ENCODE results near the gene LRRN2. TPM values are rescaled to one million over a fixed set of nuclear protein-coding genes. Genes with fewer than 3 reads are reported as not detected.
A peak's percentile ranks its signal among the peaks of the same experiment; 100 is the strongest.

LRRN2 gene
- 2.3 and 2.5 TPM in 2 replicates for total RNA-seq (2021; fragmentation: NEBNext Ultra II Directional; extraction: Animal tissue kit (Norgen Biotek cat#: 25700))
- polyA plus RNA-seq (2011; rRNA removed) = 1.8 and 2.0 TPM in 2 replicates
- 1.0 TPM for polyA plus RNA-seq (2011; cell fraction: cytosol; rRNA removed)
- 1.6 TPM for polyA plus RNA-seq (2011; cell fraction: nucleus; rRNA removed)
- 1.5 to 2.1 TPM (median 1.8 TPM) in 4 replicates for polyA plus RNA-seq (2012, experiment 1 of 2)
- polyA plus RNA-seq (2012, experiment 2 of 2) = 2.1 TPM
- 3.5 TPM for polyA plus RNA-seq (2013, experiment 1 of 2)
- polyA plus RNA-seq (2013, experiment 2 of 2) = 3.7 TPM
- 0.69 and 1.0 TPM in 2 replicates for polyA minus RNA-seq (2011; rRNA and poly(A)+ RNA removed)
- 0.66 TPM for polyA minus RNA-seq (2011; cell fraction: cytosol; rRNA and poly(A)+ RNA removed)
- polyA minus RNA-seq (2011; cell fraction: nucleus; rRNA and poly(A)+ RNA removed) = 0.50 TPM
- long read RNA-seq, experiment 1, full-length matches to known transcripts = 8 of 8 reads
- long read RNA-seq, experiment 1, partial matches to known transcripts = 0 of 8 reads
- long read RNA-seq, experiment 1, other reads (novel, unspliced or antisense) = 0 of 8 reads
- long read RNA-seq, experiment 2 = 0 reads

- no peak within 1 kb of the TSS for H3K56ac ChIP-seq (replicated peaks; ENCODE audit: insufficient read length, low read depth, low read length)
- H3K9me3 ChIP-seq (ENCODE audit: insufficient read depth in 2 of 2, low read depth in 1 of 2, low read length in 1 of 2) = no peaks in the 10 kb centered on the region
- H4K91ac ChIP-seq (replicated peaks; ENCODE audit: insufficient read length, low read length) = no peak within 1 kb of the TSS
- H4K5ac ChIP-seq (ENCODE audit: insufficient read length, low read depth, low read length) = no peak within 1 kb of the TSS
- no peak within 1 kb of the TSS; the same call in 1 of the 2 replicates for H2BK15ac ChIP-seq (ENCODE audit: low read length)
- H3K36me3 ChIP-seq (ENCODE audit: control insufficient read depth in 2 of 4, insufficient read depth in 4 of 4, low read length in 3 of 4) = no peaks in the 10 kb centered on the region; a peak in 1 of 8 replicates
- 0 out of 2 replicates have a peak within 1 kb of the TSS, but pooled peaks have one; percentile 32 for H2BK12ac ChIP-seq (ENCODE audit: low read depth, low read length)
- peaks cover 19% of the 10 kb centered on the region; the same call in 1 of the 2 replicates for H3K23me2 ChIP-seq (ENCODE audit: low read depth, low read length)
- H2AK5ac ChIP-seq (ENCODE audit: low read depth, low read length) = no peak within 1 kb of the TSS
- H3K27me3 ChIP-seq (replicated peaks in 1 of 4; ENCODE audit: control insufficient read depth in 3 of 4, extremely low read depth in 1 of 4, insufficient read depth in 3 of 4, low read length in 3 of 4) = peaks cover 13 to 50% (median 44%) of the 10 kb centered on the region in 4 experiments
- H3K79me1 ChIP-seq (ENCODE audit: low read depth, low read length) = no peaks in the 10 kb centered on the region
- ChIA-PET POLR2A (ENCODE audit: partially characterized antibody) (interaction anchor here (1.0 to 1.5 kb wide), 4 partner anchors 9 to 112 kb away, joined by 3 read pairs; no protein-coding TSS in a partner anchor), CTCF (ENCODE audit: partially characterized antibody) (interaction anchor here (0.9 to 6.1 kb wide), 13 partner anchors 15 to 256 kb away, joined by 3 to 44 read pairs (median 5); no protein-coding TSS in a partner anchor)
- no peak for FAIRE-seq
- H4K20me1 ChIP-seq (replicated peaks in 1 of 2; ENCODE audit: control insufficient read depth in 1 of 2, insufficient read depth in 2 of 2, low read length in 2 of 2) = peaks cover 0 to 2% of the 10 kb centered on the region in 2 experiments
- H3K4me2 ChIP-seq (ENCODE audit: insufficient read depth in 1 of 2, low read depth in 2 of 2, low read length in 2 of 2) = peak within 1 kb of the TSS; percentile 92 to 95
- H3K9ac ChIP-seq (replicated peaks in 1 of 4; ENCODE audit: extremely low read depth in 1 of 4, low read depth in 3 of 4, low read length in 3 of 4) = peak within 1 kb of the TSS in 2 of 4 experiments; percentile 13 to 40; a peak in 3 of 7 replicates
- H3K79me2 ChIP-seq (ENCODE audit: control insufficient read depth in 1 of 2, insufficient read depth in 2 of 2, low read length in 2 of 2) = no peaks in the 10 kb centered on the region
- peak within 1 kb of the TSS; percentile 81 for H2AFZ ChIP-seq (ENCODE audit: low read length)
- H3K4me1 ChIP-seq (replicated peaks in 1 of 4; ENCODE audit: control insufficient read depth in 3 of 4, insufficient read depth in 4 of 4, low read length in 3 of 4) = peaks cover 0 to 12% (median 7%) of the 10 kb centered on the region in 4 experiments; a peak in 6 of 7 replicates
- no peak within 1 kb of the TSS for H3K14ac ChIP-seq (ENCODE audit: insufficient read length)
- no peak within 1 kb of the TSS for H3K27ac ChIP-seq (ENCODE audit: low read depth, low read length)
- no peak within 1 kb of the TSS for H3K4ac ChIP-seq (replicated peaks; ENCODE audit: insufficient read length, low read depth, low read length)
- DNase-seq (ENCODE audit: low read depth in 1 of 2, low spot score in 2 of 2) = peak in 1 of 2 experiments; percentile 66
- H3K23ac ChIP-seq (ENCODE audit: insufficient read length) = no peak within 1 kb of the TSS
- 0 out of 2 replicates have a peak within 1 kb of the TSS, but pooled peaks have one; percentile 26 for H3K18ac ChIP-seq (ENCODE audit: extremely low read depth, low read length)
- H2BK5ac ChIP-seq (ENCODE audit: low read depth, low read length) = no peak within 1 kb of the TSS
- H3K4me3 ChIP-seq (ENCODE audit: extremely low read depth in 1 of 4, insufficient read depth in 2 of 4, low read depth in 3 of 4, low read length in 4 of 4) = peak within 1 kb of the TSS; percentile 43 to 66 (median 60)
- H4K8ac ChIP-seq (ENCODE audit: extremely low read depth, insufficient read depth, low read length) = peak within 1 kb of the TSS; percentile 43; the same call in 1 of the 2 replicates
- H2BK20ac ChIP-seq (ENCODE audit: low read length) = no peak within 1 kb of the TSS
- WGBS, 2 experiments (ENCODE audit: extremely low coverage in 1 of 2, insufficient coverage in 1 of 2, insufficient read length in 1 of 2, insufficient replicate concordance in 2 of 2, low coverage in 1 of 2, low lambda C conversion rate in 2 of 2, missing lambda C conversion rate in 1 of 2) = 4% methylated on average over 55 of the region's 84 CpGs; no CpG with 5 or more reads in 1 of the 2 experiments
- H2BK120ac ChIP-seq (replicated peaks; ENCODE audit: low read depth, low read length) = no peak within 1 kb of the TSS
- no peak for TF ChIP-seq RBBP5 (IDR thresholded peaks at IDR 0.05; ENCODE audit: borderline replicate concordance, low read depth, low read length)
- no peak for TF ChIP-seq NANOG (IDR thresholded peaks at IDR 0.05; ENCODE audit: insufficient read depth, low read depth, low read length, poor library complexity, severe bottlenecking)
- TF ChIP-seq BACH1 (IDR thresholded peaks at IDR 0.05; ENCODE audit: low read length) = no peak
- 0 out of 2 replicates have a peak, but pooled peaks have one; percentile 49 for TF ChIP-seq YY1 (IDR thresholded peaks at IDR 0.05; ENCODE audit: low read depth, low read length)
- no peak for TF ChIP-seq EP300 (IDR thresholded peaks at IDR 0.05; ENCODE audit: borderline replicate concordance in 1 of 2, low read depth in 2 of 2, low read length in 2 of 2)
- TF ChIP-seq USF2 (IDR thresholded peaks at IDR 0.05; ENCODE audit: low read length) = no peak
Measured at GRCh38 chr1:204685236-204686006, at the start of gene LRRN2. TSS of gene LRRN2 (minus strand) at chr1:204685738. CDS start at chr1:204619992, 65,746 bp downstream.
